NCI-H2107 treated with DMSO at 0.1 percent for 48 hours (cell line): ENCODE measurements around the gene FGFR2.
"Not testable (repeated sequence)": the region's sequence is repeated elsewhere in the genome, so short reads cannot be mapped to it uniquely, and the experiment has no call there.

Experiments
- DNase-seq: peaks from one replicate; lab custom pipeline; 2025; ENCODE audit not compliant: unreplicated experiment; lab: John Stamatoyannopoulos, UW

FGFR2 gene

GRCh38 chr10:121556918-121557573 is 41.2 kb downstream of the FGFR2 start:
- no peak for DNase-seq

DNA sequence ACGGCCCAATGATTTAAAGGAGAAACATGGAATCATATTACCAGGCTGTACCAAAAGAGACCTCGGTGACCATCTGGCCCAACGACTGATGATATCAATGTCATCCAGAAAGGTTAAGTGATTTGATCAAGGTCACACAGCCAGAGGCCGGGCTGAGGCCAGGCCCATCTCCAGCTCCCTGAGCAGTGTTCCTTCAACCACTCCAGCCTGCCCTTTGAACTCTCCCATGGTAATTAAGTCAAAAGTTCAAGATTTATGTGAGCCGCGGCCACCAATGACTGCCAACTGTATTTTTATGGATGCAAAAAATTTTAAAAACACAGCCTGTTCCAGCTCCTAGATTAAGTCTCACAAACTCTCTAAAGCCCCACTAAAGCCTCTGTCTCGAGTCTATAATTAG is 41.8 kb downstream of the FGFR2 start:
- DNase-seq = no peak

- not testable (repeated sequence) for DNase-seq
These were observed 43.3 kb downstream of the FGFR2 start for GRCh38 chr10:121554916-121555315.

- DNase-seq = no peak
These were observed 44.6 kb downstream of the FGFR2 start for GRCh38 chr10:121553511-121554264.

- DNase-seq = no peak
These were observed 45.5 kb downstream of the FGFR2 start for GRCh38 chr10:121552746-121553145.

GRCh38 chr10:121551210-121551885 is 46.9 kb downstream of the FGFR2 start:
- no peak for DNase-seq

GRCh38 chr10:121544301-121544869 is 53.9 kb downstream of the FGFR2 start:
- DNase-seq = no peak

DNA sequence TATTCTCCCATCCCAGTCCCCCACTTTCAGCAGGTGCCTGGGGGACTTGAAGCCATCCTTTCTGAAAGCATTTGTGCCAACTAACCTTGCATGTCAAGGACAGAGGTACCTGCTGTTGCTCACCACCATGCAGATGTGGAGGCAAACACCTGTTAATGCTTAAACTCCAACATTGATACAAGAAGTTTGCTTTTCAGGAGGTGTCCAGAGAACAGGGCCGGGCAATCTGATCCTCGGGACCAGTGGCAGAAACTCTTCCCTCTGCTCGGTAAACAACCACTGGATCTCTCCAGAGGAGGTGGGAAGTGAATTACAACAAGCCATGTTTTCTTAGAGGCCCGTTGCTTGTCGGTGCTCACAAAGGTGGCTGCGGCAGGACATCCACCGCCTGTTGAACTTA is 54.7 kb downstream of the FGFR2 start:
- no peak for DNase-seq

- DNase-seq = no peak
These were observed 56.7 kb downstream of the FGFR2 start for GRCh38 chr10:121541450-121542120.

- no peak for DNase-seq
These were observed 57.4 kb downstream of the FGFR2 start for GRCh38 chr10:121540732-121541395.

DNA sequence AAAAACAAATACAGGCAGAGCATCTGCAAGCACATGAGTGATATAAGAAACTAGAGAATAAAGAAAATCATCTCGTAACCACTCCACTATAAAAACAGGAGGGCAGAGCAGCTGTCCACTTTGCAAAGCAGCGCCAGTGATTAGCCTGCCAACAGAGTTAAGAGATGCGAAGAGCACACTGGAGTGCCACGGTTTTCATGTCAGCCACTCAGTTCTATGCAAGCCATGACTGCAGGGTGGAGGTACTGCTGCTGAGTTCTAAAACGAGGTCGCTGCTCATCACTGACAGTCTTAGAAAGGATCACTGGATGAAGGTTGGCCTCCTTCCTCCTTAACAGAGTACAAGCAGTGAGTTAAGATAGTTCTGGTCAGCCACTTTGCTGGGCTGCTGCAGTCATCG is 58.5 kb downstream of the FGFR2 start:
- DNase-seq = no peak

GRCh38 chr10:121536310-121536913 is 61.8 kb downstream of the FGFR2 start:
- no peak for DNase-seq

GRCh38 chr10:121535381-121535780 is 62.9 kb downstream of the FGFR2 start:
- no peak for DNase-seq

- DNase-seq = no peak
These were observed 65.9 kb downstream of the FGFR2 start for GRCh38 chr10:121532292-121532864.

DNA sequence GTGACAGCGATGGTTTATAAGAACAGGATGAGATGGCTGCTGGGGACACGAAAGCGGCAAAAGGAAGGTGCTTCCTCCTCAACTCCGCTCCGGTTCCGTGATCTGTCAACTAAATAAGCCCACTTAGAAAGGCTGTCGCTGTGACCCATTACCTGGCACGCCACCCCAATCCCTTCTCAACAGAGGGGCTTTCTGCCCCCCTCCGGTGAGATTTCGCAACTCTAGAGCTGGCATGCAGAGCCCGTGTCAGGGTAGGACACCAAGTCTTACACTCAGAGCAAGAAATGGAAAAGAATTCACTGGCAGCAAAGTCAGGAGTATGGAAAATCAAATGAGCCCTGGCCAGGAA is 66.4 kb downstream of the FGFR2 start:
- no peak for DNase-seq

GRCh38 chr10:121531076-121531829 is 67.0 kb downstream of the FGFR2 start:
- DNase-seq = no peak

- no peak for DNase-seq
These were observed 67.7 kb downstream of the FGFR2 start for GRCh38 chr10:121530481-121531075.

DNA sequence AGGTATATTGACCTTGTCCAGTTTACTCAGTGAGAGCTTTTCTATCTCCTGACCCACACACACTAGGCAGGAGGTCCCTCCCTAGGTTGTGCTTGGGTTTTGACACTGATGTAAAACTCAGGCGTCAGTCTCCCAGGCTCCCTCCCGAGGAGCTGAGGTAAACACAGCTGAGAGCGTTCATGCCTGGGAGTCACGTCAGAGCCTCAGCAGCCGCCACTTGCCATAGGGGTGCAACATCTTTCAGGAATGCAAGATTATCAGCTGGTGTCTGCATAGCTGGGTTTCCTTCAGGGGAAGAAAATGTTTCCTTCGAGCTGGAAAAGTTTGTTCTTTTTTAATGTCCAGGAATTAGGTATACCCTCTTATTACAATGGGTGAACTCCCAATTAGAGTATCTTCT is 70.6 kb downstream of the FGFR2 start:
- no peak for DNase-seq

- DNase-seq = peak; percentile 1
These were observed 71.4 kb downstream of the FGFR2 start for GRCh38 chr10:121526801-121527221.
